ENCODE measurements around the gene FMN1. TPM values are rescaled to one million over a fixed set of nuclear protein-coding genes. Genes with fewer than 3 reads are reported as not detected.

FMN1 gene
- total RNA-seq, 1 experiment from 2014 or later, result 25.8 TPM

DNA sequence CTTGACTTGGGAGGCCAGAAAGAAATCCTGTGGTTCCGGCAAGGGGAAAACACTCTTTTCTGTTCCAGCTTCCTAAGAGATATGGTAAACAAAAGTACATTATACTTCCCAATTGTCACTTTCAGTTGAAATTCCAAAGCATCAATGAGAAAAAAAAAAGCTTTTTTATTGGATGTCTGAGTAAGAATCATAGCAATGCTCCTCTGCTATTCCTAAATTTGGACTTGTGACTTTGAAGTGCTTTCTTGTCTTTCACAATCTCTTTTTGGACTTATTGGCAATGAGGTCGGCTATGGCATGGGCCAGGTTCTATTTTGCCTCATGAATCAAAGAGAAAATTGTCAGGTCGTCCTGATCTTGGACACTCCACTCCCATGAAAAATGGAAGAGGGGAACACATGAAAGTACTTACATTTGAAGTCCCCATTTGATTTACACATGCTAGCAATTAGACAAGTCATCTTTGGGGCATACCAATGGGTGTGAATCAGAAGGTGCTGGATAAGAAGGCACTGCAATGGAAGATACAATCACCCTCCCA is 306.2 kb downstream of the FMN1 start:
- H3K27ac ChIP-seq, result no peak overlapping the region
- H3K36me3 ChIP-seq (ENCODE audit: low read depth), result no peaks in the 10 kb centered on the region
- H3F3A ChIP-seq (ENCODE audit: insufficient read depth, low read depth), result no peaks in the 10 kb centered on the region
- POLR2A ChIA-PET (ENCODE audit: unreplicated experiment), result interaction anchor here (0.6 kb wide), 1 partner anchor 49 kb away, joined by 9 read pairs; no protein-coding TSS in a partner anchor
- H3K4me3 ChIP-seq, result no peak overlapping the region
- H3K4me1 ChIP-seq (replicated peaks; ENCODE audit: insufficient read depth), result no peaks in the 10 kb centered on the region
- no peaks in the 10 kb centered on the region for H3K79me2 ChIP-seq (ENCODE audit: low read depth)
- no peaks in the 10 kb centered on the region for H3K9me2 ChIP-seq (ENCODE audit: insufficient read depth)
- no peak overlapping the region for H2AFZ ChIP-seq
- TF ChIP-seq, protein P1, sequence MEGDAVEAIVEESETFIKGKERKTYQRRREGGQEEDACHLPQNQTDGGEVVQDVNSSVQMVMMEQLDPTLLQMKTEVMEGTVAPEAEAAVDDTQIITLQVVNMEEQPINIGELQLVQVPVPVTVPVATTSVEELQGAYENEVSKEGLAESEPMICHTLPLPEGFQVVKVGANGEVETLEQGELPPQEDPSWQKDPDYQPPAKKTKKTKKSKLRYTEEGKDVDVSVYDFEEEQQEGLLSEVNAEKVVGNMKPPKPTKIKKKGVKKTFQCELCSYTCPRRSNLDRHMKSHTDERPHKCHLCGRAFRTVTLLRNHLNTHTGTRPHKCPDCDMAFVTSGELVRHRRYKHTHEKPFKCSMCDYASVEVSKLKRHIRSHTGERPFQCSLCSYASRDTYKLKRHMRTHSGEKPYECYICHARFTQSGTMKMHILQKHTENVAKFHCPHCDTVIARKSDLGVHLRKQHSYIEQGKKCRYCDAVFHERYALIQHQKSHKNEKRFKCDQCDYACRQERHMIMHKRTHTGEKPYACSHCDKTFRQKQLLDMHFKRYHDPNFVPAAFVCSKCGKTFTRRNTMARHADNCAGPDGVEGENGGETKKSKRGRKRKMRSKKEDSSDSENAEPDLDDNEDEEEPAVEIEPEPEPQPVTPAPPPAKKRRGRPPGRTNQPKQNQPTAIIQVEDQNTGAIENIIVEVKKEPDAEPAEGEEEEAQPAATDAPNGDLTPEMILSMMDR (conservative IDR thresholded peaks at IDR 0.05), result no peak
- TF ChIP-seq EZH2 (IDR thresholded peaks at IDR 0.05; ENCODE audit: low read depth), result no peak
- intact Hi-C loops (cut with micrococcal nuclease; ENCODE audit: unreplicated experiment), result no loop called here
- no peak for DNase-seq
- H4K20me1 ChIP-seq (ENCODE audit: insufficient read depth), result no peaks in the 10 kb centered on the region
- no peaks in the 10 kb centered on the region for H3K9me3 ChIP-seq (ENCODE audit: insufficient read depth, low read depth)
- BruUV-seq (replicated peaks), result no TSS peak
- H3K27me3 ChIP-seq (ENCODE audit: insufficient read depth, low read depth), result no peaks in the 10 kb centered on the region
- CTCF ChIA-PET, result interaction anchor here (0.7 kb wide), 1 partner anchor 326 kb away, joined by 3 read pairs; no protein-coding TSS in a partner anchor
- H3K4me2 ChIP-seq, result no peak overlapping the region

DNA sequence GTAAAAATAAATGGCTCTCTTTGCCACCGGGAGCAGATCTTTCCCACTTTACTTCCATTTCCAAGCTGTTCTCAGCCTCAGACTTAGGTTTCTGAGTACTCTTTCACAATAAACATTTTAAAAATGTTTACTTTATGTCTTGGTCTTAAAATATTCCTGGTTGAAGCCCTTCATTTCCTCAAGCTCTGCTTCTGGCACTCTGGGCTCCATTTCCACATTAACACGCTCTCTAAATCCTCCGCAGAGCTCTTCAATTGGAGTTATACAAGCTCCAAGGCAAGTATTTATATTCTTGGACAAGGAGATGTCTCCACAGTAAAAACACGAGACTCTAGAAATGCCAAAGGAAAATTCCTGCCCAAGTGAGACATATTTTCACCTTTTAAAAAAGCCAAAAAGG is 307.4 kb downstream of the FMN1 start:
- intact Hi-C loops (cut with micrococcal nuclease; ENCODE audit: unreplicated experiment), result no loop called here
- H3K79me2 ChIP-seq (ENCODE audit: low read depth), result no peaks in the 10 kb centered on the region
- no peaks in the 10 kb centered on the region for H3K36me3 ChIP-seq (ENCODE audit: low read depth)
- no peaks in the 10 kb centered on the region for H3K9me3 ChIP-seq (ENCODE audit: insufficient read depth, low read depth)
- H3K4me1 ChIP-seq (replicated peaks; ENCODE audit: insufficient read depth), result no peaks in the 10 kb centered on the region
- no peak overlapping the region for H3K4me3 ChIP-seq
- CTCF ChIA-PET, result no interaction called here
- no peak for TF ChIP-seq EZH2 (IDR thresholded peaks at IDR 0.05; ENCODE audit: low read depth)
- TF ChIP-seq, protein P1 (conservative IDR thresholded peaks at IDR 0.05), result no peak
- H3F3A ChIP-seq (ENCODE audit: insufficient read depth, low read depth), result no peaks in the 10 kb centered on the region
- no peaks in the 10 kb centered on the region for H3K27me3 ChIP-seq (ENCODE audit: insufficient read depth, low read depth)
- POLR2A ChIA-PET (ENCODE audit: unreplicated experiment), result no interaction called here
- H2AFZ ChIP-seq, result no peak overlapping the region
- no peaks in the 10 kb centered on the region for H3K9me2 ChIP-seq (ENCODE audit: insufficient read depth)
- DNase-seq, result no peak
- no peak overlapping the region for H3K4me2 ChIP-seq
- no peaks in the 10 kb centered on the region for H4K20me1 ChIP-seq (ENCODE audit: insufficient read depth)
- no TSS peak for BruUV-seq (replicated peaks)
- no peak overlapping the region for H3K27ac ChIP-seq

DNA sequence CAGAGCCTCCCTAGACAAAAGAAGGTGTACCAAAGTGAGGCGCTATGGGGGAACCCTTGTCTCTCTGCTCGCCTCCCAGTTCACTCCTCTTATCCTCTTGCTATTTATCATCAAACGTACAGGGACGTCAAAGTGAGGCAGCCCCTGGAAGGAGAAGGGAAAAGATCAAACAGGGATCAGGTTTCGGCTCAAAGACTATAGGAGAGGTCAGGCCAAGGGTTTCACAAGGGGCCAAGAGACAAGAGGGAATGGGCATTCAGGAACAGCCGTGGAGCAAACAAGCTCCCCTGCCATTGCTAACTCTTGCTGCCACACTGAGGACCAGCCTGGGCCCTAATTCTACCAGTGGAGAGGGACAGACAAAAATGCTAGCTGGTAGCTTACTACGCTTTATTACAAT is 308.1 kb downstream of the FMN1 start:
- no peak for DNase-seq

More for the DNA sequence above, 308.1 kb downstream of the FMN1 start:
- Histone ChIP-seq H2AFZ (no peak overlapping the region), H3K79me2 (ENCODE audit: low read depth) (no peaks in the 10 kb centered on the region), H4K20me1 (ENCODE audit: insufficient read depth) (no peaks in the 10 kb centered on the region), H3K9me3 (ENCODE audit: insufficient read depth, low read depth) (no peaks in the 10 kb centered on the region), H3K4me1 (replicated peaks; ENCODE audit: insufficient read depth) (no peaks in the 10 kb centered on the region), H3F3A (ENCODE audit: insufficient read depth, low read depth) (no peaks in the 10 kb centered on the region), H3K4me2 (no peak overlapping the region), H3K9me2 (ENCODE audit: insufficient read depth) (no peaks in the 10 kb centered on the region), H3K27ac (no peak overlapping the region), H3K27me3 (ENCODE audit: insufficient read depth, low read depth) (no peaks in the 10 kb centered on the region), H3K36me3 (ENCODE audit: low read depth) (no peaks in the 10 kb centered on the region), H3K4me3 (no peak overlapping the region)
- BruUV-seq (replicated peaks), result no TSS peak
- intact Hi-C loops (cut with micrococcal nuclease; ENCODE audit: unreplicated experiment), result no loop called here
- ChIA-PET CTCF (no interaction called here), POLR2A (ENCODE audit: unreplicated experiment) (no interaction called here)
- TF ChIP-seq, protein P1 (conservative IDR thresholded peaks at IDR 0.05), result no peak
- TF ChIP-seq EZH2 (IDR thresholded peaks at IDR 0.05; ENCODE audit: low read depth), result no peak
